Vagina (tissue), 2 donors: ENCODE data around the gene AMACR.

Source experiments
- POLR2A ChIP-seq, 2 donors: fragments of 450-650 bp; IDR thresholded peaks; one replicate each; pipeline ENCODE4 v1.6.1; 2017; ENCODE audit warnings: antibody characterized with exemption in 2 of 2, mild to moderate bottlenecking in 2 of 2, moderate library complexity in 2 of 2
- TF ChIP-seq, protein P1 (sequence below), 3 experiments: fragments of 450-650 bp in 2 of 3; fragments of 200-600 bp in 1 of 3; sonication (generic) in 1 of 3; IDR thresholded peaks; one replicate each; pipeline ENCODE4 v1.5.1; 2017 to 2019; ENCODE audit warnings: antibody characterized with exemption in 3 of 3, mild to moderate bottlenecking in 2 of 3, moderate library complexity in 2 of 3

DNA sequence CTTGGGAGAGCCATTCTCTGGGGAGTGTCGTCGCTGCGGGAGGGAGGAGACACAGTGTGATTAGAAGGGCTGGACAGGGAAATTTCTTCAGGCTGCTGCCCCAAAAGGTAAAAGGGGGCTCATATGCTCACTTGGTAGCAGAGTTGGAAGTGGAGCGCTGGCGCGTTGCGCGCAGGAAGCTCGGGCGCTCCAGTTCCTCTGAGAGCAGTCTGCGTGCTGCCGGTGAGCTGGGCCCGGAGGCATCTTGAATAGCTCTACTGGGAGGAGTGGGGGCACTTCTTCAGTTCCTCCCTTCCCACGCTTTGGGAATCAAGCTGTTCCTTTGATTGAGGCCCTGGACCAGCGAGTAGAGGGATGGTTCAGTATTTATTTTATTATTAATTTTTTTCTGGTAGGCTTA lies 69.0 kb downstream of the AMACR start:
- no peak for TF ChIP-seq POLR2A (IDR thresholded peaks at IDR 0.05)
- TF ChIP-seq, protein P1, sequence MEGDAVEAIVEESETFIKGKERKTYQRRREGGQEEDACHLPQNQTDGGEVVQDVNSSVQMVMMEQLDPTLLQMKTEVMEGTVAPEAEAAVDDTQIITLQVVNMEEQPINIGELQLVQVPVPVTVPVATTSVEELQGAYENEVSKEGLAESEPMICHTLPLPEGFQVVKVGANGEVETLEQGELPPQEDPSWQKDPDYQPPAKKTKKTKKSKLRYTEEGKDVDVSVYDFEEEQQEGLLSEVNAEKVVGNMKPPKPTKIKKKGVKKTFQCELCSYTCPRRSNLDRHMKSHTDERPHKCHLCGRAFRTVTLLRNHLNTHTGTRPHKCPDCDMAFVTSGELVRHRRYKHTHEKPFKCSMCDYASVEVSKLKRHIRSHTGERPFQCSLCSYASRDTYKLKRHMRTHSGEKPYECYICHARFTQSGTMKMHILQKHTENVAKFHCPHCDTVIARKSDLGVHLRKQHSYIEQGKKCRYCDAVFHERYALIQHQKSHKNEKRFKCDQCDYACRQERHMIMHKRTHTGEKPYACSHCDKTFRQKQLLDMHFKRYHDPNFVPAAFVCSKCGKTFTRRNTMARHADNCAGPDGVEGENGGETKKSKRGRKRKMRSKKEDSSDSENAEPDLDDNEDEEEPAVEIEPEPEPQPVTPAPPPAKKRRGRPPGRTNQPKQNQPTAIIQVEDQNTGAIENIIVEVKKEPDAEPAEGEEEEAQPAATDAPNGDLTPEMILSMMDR (IDR thresholded peaks at IDR 0.05): no peak
